HepG2 (cell line): Measurements from ENCODE around the gene SMCO4. TPM values are rescaled to one million over a fixed set of nuclear protein-coding genes. Genes with fewer than 3 reads are reported as not detected.

Source experiments
- ATAC-seq: fragments of 200-7000 bp; cut with Tn5 transposase; 3 replicates; pipeline ENCODE4 v1.9.1; 2020; ENCODE audit warnings: mild to moderate bottlenecking, moderate library complexity
- BruUV-seq: library from RNA; stranded (reverse); fragments of 400-500 nt; replicated peaks from 2 replicates; lab custom pipeline; 2021; lab: Mats Ljungman, UMichigan
- CTCF ChIA-PET: fragments of 300-600 bp; formaldehyde crosslinking; extraction: SDS; loops from one replicate; lab custom pipeline; 2021; ENCODE audit warnings: low total read pairs, inconsistent platforms, low intra/inter-chr PET ratio; lab: Yijun Ruan, JAX
- POLR2A ChIA-PET: fragments of 350-600 bp; sonication (Branson Sonifier 250); formaldehyde crosslinking; loops from one replicate; lab custom pipeline; 2020; ENCODE audit warnings: antibody characterized with exemption, inconsistent platforms; lab: Yijun Ruan, JAX
- DNase-seq: peaks from one replicate; pipeline ENCODE4 v3.0.0-alpha.2; 2015; ENCODE audit warnings: low spot score
- FAIRE-seq: peaks from 3 replicates; lab custom pipeline; 2011; peaks lifted over from hg19 to GRCh38; lab: Jason Lieb, UNC
- H2AFZ ChIP-seq: one replicate; pipeline ENCODE4 v1.6.1; 2011; ENCODE audit warnings: low read length, inconsistent platforms
- H3K27ac ChIP-seq: fragments of 300-600 bp; 3 replicates; pipeline ENCODE4 v1.8.0; 2011; ENCODE audit warnings: mixed run types, mild to moderate bottlenecking, mixed read lengths, low read length, inconsistent platforms; ENCODE audit not compliant: insufficient read depth; ENCODE audit errors: extremely low read length
- H3K27me3 ChIP-seq, 2 experiments: fragments of 200-600 bp in 1 of 2; 2 replicates in 1 of 2; 3 replicates in 1 of 2; pipeline versions ENCODE4 v1.6.0 to v1.8.0; 2011; ENCODE audit warnings: low read length in 2 of 2, mild to moderate bottlenecking in 2 of 2, moderate library complexity in 2 of 2, inconsistent platforms in 1 of 2; ENCODE audit not compliant: insufficient read depth in 2 of 2, control insufficient read depth in 1 of 2
- H3K36me3 ChIP-seq, 2 experiments: fragments of 200-600 bp in 1 of 2; replicated peaks in 1 of 2; 2 replicates in 1 of 2; 3 replicates in 1 of 2; pipeline versions ENCODE4 v1.5.1 to v1.8.0; 2011; ENCODE audit warnings: low read length in 2 of 2, inconsistent platforms in 1 of 2; ENCODE audit not compliant: insufficient read depth in 2 of 2, control insufficient read depth in 1 of 2
- H3K4me1 ChIP-seq: 2 replicates; pipeline ENCODE4 v1.5.1; 2012; ENCODE audit warnings: low read length, inconsistent platforms; ENCODE audit not compliant: insufficient read depth
- H3K4me2 ChIP-seq: 2 replicates; pipeline ENCODE4 v1.6.0; 2011; ENCODE audit warnings: low read depth, low read length, inconsistent platforms
- H3K4me3 ChIP-seq, 3 experiments: fragments of 200-600 bp in 1 of 3; sonication (generic), shearing (Covaris generic) in 1 of 3; replicated peaks in 1 of 3; 2 replicates each; pipeline ENCODE4 v1.5.1; 2011 to 2016; ENCODE audit warnings: low read length in 3 of 3, inconsistent platforms in 2 of 3, low read depth in 2 of 3, mild to moderate bottlenecking in 2 of 3, control low read depth in 1 of 3, mixed read lengths in 1 of 3; ENCODE audit not compliant: insufficient read depth in 1 of 3
- H3K79me2 ChIP-seq: one replicate; pipeline ENCODE4 v1.6.1; 2011; ENCODE audit warnings: low read length, inconsistent platforms; ENCODE audit not compliant: insufficient read depth
- H3K9ac ChIP-seq: 2 replicates; pipeline ENCODE4 v1.6.0; 2011; ENCODE audit warnings: mild to moderate bottlenecking, low read depth, low read length, inconsistent platforms; ENCODE audit not compliant: insufficient read depth
- H3K9me3 ChIP-seq: 2 replicates; pipeline ENCODE4 v1.5.1; 2012; ENCODE audit warnings: mild to moderate bottlenecking, low read length
- H4K20me1 ChIP-seq: 2 replicates; pipeline ENCODE4 v1.6.0; 2011; ENCODE audit warnings: inconsistent platforms, mild to moderate bottlenecking, low read length, moderate library complexity; ENCODE audit not compliant: insufficient read depth
- ATAD3A ChIP-seq: sonication (generic); formaldehyde crosslinking; IDR thresholded peaks from 2 replicates; pipeline ENCODE4 v1.4.0; 2020; ENCODE audit warnings: missing genetic modification reagents
- HOXA5 ChIP-seq: sonication (generic); formaldehyde crosslinking; IDR thresholded peaks from 2 replicates; pipeline ENCODE4 v1.4.0; 2020; ENCODE audit warnings: missing genetic modification reagents
- KDM5A ChIP-seq: fragments of 200-600 bp; sonication (generic); IDR thresholded peaks from 2 replicates; pipeline ENCODE4 v1.7.0; 2018; ENCODE audit warnings: antibody characterized with exemption, mild to moderate bottlenecking, low read length, borderline replicate concordance
- KMT2A ChIP-seq: sonication (generic); formaldehyde crosslinking; IDR thresholded peaks from 2 replicates; pipeline ENCODE4 v1.4.0; 2020; ENCODE audit warnings: missing genetic modification reagents
- NFKBIZ ChIP-seq: IDR thresholded peaks from 2 replicates; pipeline ENCODE4 v1.6.1; 2018; ENCODE audit warnings: missing genetic modification reagents, missing compliant biosample characterization
- NR2C2 ChIP-seq: sonication (generic); formaldehyde crosslinking; IDR thresholded peaks from 2 replicates; pipeline ENCODE4 v1.4.0; 2020; ENCODE audit warnings: missing genetic modification reagents, mild to moderate bottlenecking, moderate library complexity, borderline replicate concordance
- PREB ChIP-seq: sonication (generic); formaldehyde crosslinking; IDR thresholded peaks from 2 replicates; pipeline ENCODE4 v1.4.0; 2020; ENCODE audit warnings: missing genetic modification reagents
- RARA ChIP-seq: IDR thresholded peaks from 2 replicates; pipeline ENCODE4 v1.6.1; 2016; ENCODE audit warnings: missing genetic modification reagents, missing compliant biosample characterization
- SYNCRIP ChIP-seq: fragments of 200-400 bp; formaldehyde crosslinking; IDR thresholded peaks from 2 replicates; pipeline ENCODE4 v1.6.1; 2018; ENCODE audit warnings: mild to moderate bottlenecking, low read depth, low read length; ENCODE audit not compliant: insufficient read depth
- TOE1 ChIP-seq: sonication (generic); formaldehyde crosslinking; IDR thresholded peaks from 2 replicates; pipeline ENCODE4 v1.4.0; 2020; ENCODE audit warnings: mild to moderate bottlenecking, missing genetic modification reagents
- ZIK1 ChIP-seq: sonication (generic); formaldehyde crosslinking; IDR thresholded peaks from 2 replicates; pipeline ENCODE4 v1.5.0; 2020; ENCODE audit warnings: mild to moderate bottlenecking, low read depth, missing genetic modification reagents, borderline replicate concordance
- ZNF251 ChIP-seq: sonication (generic); formaldehyde crosslinking; IDR thresholded peaks from 2 replicates; pipeline ENCODE4 v1.9.0; 2021; ENCODE audit warnings: mild to moderate bottlenecking, missing genetic modification reagents
- ZNF605 ChIP-seq: sonication (generic); formaldehyde crosslinking; IDR thresholded peaks from 2 replicates; pipeline ENCODE4 v1.8.0; 2022; ENCODE audit warnings: mild to moderate bottlenecking, missing genetic modification reagents
- WGBS: methylation state at CpG from one replicate; pipeline ENCODE4 v1.1.6; 2017; ENCODE audit warnings: low lambda C conversion rate; 5-methylcytosine and 5-hydroxymethylcytosine counted together
- in situ Hi-C: cut with HindIII; loops from 2 replicates; pipeline ENCODE4 v1.10.0; 2017; ENCODE audit warnings: low pct_unique_long_range_greater_than_20kb; ENCODE audit not compliant: extremely low pct_ligation_motif_present
- intact Hi-C: fragments of 100-400 bp; cut with micrococcal nuclease; formaldehyde crosslinking; loops from one replicate; pipeline ENCODE4 v1.10.0; 2022; ENCODE audit not compliant: unreplicated experiment
- polyA plus RNA-seq, 8 experiments: library from polyadenylated mRNA; depleted of rRNA in 3 of 8; stranded (reverse) in 7 of 8; unstranded in 1 of 8; fragments of >200 nt; fragmentation: Illumina TruSeq in 4 of 8; extraction: Trizol in 4 of 8; gene quantifications; 2 replicates each; pipeline versions ENCODE4 v1.2.1 to v1.2.3, GENCODE V29; 2011 to 2016; ENCODE audit warnings: low read depth in 4 of 8, missing spikeins in 1 of 8, mixed read lengths in 1 of 8; ENCODE audit not compliant: insufficient read depth in 1 of 8
- total RNA-seq, 5 experiments: library from RNA; depleted of rRNA; stranded (reverse); fragments of >200 nt; fragmentation: Illumina TruSeq; extraction: Trizol; gene quantifications; 2 replicates each; pipeline ENCODE4 v1.2.3, GENCODE V29; 2016; ENCODE audit warnings: low read depth in 1 of 5
- TF ChIP-seq, protein P1 (sequence below): sonication (generic); formaldehyde crosslinking; IDR thresholded peaks from 2 replicates; pipeline ENCODE4 v1.5.0; 2020; ENCODE audit warnings: mild to moderate bottlenecking, missing genetic modification reagents, moderate library complexity
- TF ChIP-seq, protein P2 (sequence below), 2 experiments: sonication (generic) in 1 of 2; formaldehyde crosslinking in 1 of 2; IDR thresholded peaks; 2 replicates each; pipeline versions ENCODE4 v1.6.1 to v1.9.0; 2014 to 2022; ENCODE audit warnings: antibody characterized with exemption in 1 of 2, borderline replicate concordance in 1 of 2, inconsistent platforms in 1 of 2, low read depth in 1 of 2, missing genetic modification reagents in 1 of 2

Gene SMCO4
- total and polyA plus RNA-seq, 2 of the 13 experiments (the other 11 are each of a cell fraction or from before 2014, with no cell fraction given), result 10.6 to 28.5 TPM

- H3K9ac ChIP-seq, result no peak overlapping the region
- H3K4me1 ChIP-seq, result peaks cover 53% of the 10 kb centered on the region
- no peaks in the 10 kb centered on the region for H3K27me3 ChIP-seq
- no peak overlapping the region for H2AFZ ChIP-seq
- peaks cover 16% of the 10 kb centered on the region for H3K79me2 ChIP-seq
- 95% methylated on average over 5 of the region's 5 CpGs for WGBS
- H3K9me3 ChIP-seq, result no peaks in the 10 kb centered on the region
- no peaks in the 10 kb centered on the region for H3K36me3 ChIP-seq
- no peak for TF ChIP-seq NR2C2
- no peak for TF ChIP-seq ZIK1 (CRISPR knock-in tag)
- TF ChIP-seq ATAD3A (CRISPR knock-in tag), result no peak
- no peak for TF ChIP-seq SYNCRIP
- TF ChIP-seq ZNF251 (CRISPR knock-in tag), result no peak
- no peak for TF ChIP-seq KDM5A
- TF ChIP-seq, protein P1, sequence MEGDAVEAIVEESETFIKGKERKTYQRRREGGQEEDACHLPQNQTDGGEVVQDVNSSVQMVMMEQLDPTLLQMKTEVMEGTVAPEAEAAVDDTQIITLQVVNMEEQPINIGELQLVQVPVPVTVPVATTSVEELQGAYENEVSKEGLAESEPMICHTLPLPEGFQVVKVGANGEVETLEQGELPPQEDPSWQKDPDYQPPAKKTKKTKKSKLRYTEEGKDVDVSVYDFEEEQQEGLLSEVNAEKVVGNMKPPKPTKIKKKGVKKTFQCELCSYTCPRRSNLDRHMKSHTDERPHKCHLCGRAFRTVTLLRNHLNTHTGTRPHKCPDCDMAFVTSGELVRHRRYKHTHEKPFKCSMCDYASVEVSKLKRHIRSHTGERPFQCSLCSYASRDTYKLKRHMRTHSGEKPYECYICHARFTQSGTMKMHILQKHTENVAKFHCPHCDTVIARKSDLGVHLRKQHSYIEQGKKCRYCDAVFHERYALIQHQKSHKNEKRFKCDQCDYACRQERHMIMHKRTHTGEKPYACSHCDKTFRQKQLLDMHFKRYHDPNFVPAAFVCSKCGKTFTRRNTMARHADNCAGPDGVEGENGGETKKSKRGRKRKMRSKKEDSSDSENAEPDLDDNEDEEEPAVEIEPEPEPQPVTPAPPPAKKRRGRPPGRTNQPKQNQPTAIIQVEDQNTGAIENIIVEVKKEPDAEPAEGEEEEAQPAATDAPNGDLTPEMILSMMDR (CRISPR knock-in tag), result no peak
- no peak for TF ChIP-seq HOXA5 (CRISPR knock-in tag)
- TF ChIP-seq, protein P2, sequence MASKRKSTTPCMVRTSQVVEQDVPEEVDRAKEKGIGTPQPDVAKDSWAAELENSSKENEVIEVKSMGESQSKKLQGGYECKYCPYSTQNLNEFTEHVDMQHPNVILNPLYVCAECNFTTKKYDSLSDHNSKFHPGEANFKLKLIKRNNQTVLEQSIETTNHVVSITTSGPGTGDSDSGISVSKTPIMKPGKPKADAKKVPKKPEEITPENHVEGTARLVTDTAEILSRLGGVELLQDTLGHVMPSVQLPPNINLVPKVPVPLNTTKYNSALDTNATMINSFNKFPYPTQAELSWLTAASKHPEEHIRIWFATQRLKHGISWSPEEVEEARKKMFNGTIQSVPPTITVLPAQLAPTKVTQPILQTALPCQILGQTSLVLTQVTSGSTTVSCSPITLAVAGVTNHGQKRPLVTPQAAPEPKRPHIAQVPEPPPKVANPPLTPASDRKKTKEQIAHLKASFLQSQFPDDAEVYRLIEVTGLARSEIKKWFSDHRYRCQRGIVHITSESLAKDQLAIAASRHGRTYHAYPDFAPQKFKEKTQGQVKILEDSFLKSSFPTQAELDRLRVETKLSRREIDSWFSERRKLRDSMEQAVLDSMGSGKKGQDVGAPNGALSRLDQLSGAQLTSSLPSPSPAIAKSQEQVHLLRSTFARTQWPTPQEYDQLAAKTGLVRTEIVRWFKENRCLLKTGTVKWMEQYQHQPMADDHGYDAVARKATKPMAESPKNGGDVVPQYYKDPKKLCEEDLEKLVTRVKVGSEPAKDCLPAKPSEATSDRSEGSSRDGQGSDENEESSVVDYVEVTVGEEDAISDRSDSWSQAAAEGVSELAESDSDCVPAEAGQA (IDR thresholded peaks at IDR 0.05; ENCODE audit: low read depth), result no peak
- TF ChIP-seq, protein P2 (CRISPR knock-in tag; IDR thresholded peaks at IDR 0.05; ENCODE audit: borderline replicate concordance), result no peak
- no peak for TF ChIP-seq TOE1 (CRISPR knock-in tag)
- no peak for TF ChIP-seq RARA (CRISPR knock-in tag)
- TF ChIP-seq KMT2A, result no peak
- TF ChIP-seq NFKBIZ (CRISPR knock-in tag), result no peak
- no peak for TF ChIP-seq PREB (CRISPR knock-in tag)
- no peak for TF ChIP-seq ZNF605 (CRISPR knock-in tag)
- in situ Hi-C loops (no loop called here), intact Hi-C loops (loop anchor here (5.0 kb wide), 2 partner anchors 91 to 129 kb away; partner anchors contain the start of gene CEP295)
- H3K4me2 ChIP-seq, result no peak overlapping the region
- FAIRE-seq, result no peak
- no TSS peak for BruUV-seq
- no peak overlapping the region for H3K27ac ChIP-seq
- H4K20me1 ChIP-seq, result no peaks in the 10 kb centered on the region
- DNase-seq, result no peak
- no peak for ATAC-seq
- POLR2A ChIA-PET, result interaction anchor here (3.3 to 4.4 kb wide), 2 partner anchors 9 to 40 kb away, joined by 22 to 39 read pairs; no protein-coding TSS in a partner anchor
- no peak overlapping the region for H3K4me3 ChIP-seq
- CTCF ChIA-PET, result no interaction called here
Observed at GRCh38 chr11:93532806-93533205, 10.4 kb downstream of the SMCO4 start.
